A673 (cell line): ENCODE results near the gene RSU1.

Experiments used
- CTCF ChIP-seq: fragments of 300-800, 200-600 bp; sonication (generic); conservative IDR thresholded peaks from 2 replicates; pipeline ENCODE4 v1.5.1; 2017; ENCODE audit warnings: low read depth, mild to moderate bottlenecking, antibody characterized with exemption, low read length, moderate library complexity, mixed read lengths
- EZH2 ChIP-seq: fragments of 200-600 bp; sonication (generic); IDR thresholded peaks from 2 replicates; pipeline ENCODE4 v1.6.1; 2017; ENCODE audit warnings: borderline replicate concordance, low read depth, mild to moderate bottlenecking, mixed read lengths, antibody characterized with exemption, low read length; ENCODE audit not compliant: poor library complexity, severe bottlenecking

GRCh38 chr10:16814012-16814411 is 3.2 kb downstream of the RSU1 start:
- no peak for TF ChIP-seq CTCF
- no peak for TF ChIP-seq EZH2
